Motor neuron (in vitro differentiated cells): Measurements from ENCODE around the gene TNNI2. TPM values are rescaled to one million over a fixed set of nuclear protein-coding genes. Genes with fewer than 3 reads are reported as not detected.

Experiments
- ATAC-seq, 8 experiments: fragments of 200-7000 bp; cut with Tn5 transposase; replicated peaks in 6 of 8; 2 replicates each; pipeline ENCODE4 v1.8.0; 2021; ENCODE audit warnings: mild to moderate bottlenecking in 8 of 8, moderate library complexity in 8 of 8
- H3K27ac ChIP-seq, 2 donors: fragments of 250-450 bp; sonication (Bioruptor Pico); 2 replicates each; pipeline ENCODE4 v1.9.0; 2021; ENCODE audit warnings: antibody characterized with exemption in 2 of 2, mild to moderate bottlenecking in 2 of 2, moderate library complexity in 1 of 2
- H3K4me1 ChIP-seq, 2 donors: fragments of 250-450 bp; sonication (Bioruptor Pico); replicated peaks in 1 of 2; 2 replicates each; pipeline ENCODE4 v1.6.1; 2021; ENCODE audit warnings: antibody characterized with exemption in 2 of 2, mild to moderate bottlenecking in 2 of 2, moderate library complexity in 1 of 2
- H3K4me3 ChIP-seq, 5 donors: fragments of 250-450 bp; sonication (Bioruptor Pico); 2 replicates each; pipeline ENCODE4 v1.9.0; 2021; ENCODE audit warnings: antibody characterized with exemption in 5 of 5, mild to moderate bottlenecking in 5 of 5, moderate library complexity in 4 of 5
- WGBS, 10 experiments: fragments of 450-650 bp; shearing (Covaris generic); methylation state at CpG; one replicate each; pipeline ENCODE4 v1.0.0; 2022; 5-methylcytosine and 5-hydroxymethylcytosine counted together
- in situ Hi-C, 9 experiments: fragments of 400-800 bp; cut with MboI; loops; one replicate each; pipeline ENCODE4 v1.15.0; 2021; ENCODE audit warnings: low sequenced_read_pairs in 9 of 9, low pct_unique_long_range_greater_than_20kb in 2 of 9; ENCODE audit not compliant: unreplicated experiment in 9 of 9
- total RNA-seq, 8 experiments: library from RNA; unstranded; fragments of 300-600 nt; gene quantifications; 2 replicates each; pipeline versions ENCODE4 v1.2.3 to v1.2.4, GENCODE V29; 2022

TNNI2 gene
- total RNA-seq, 8 experiments from 2014 or later = 0.43 TPM; not detected in 7

- no peak for ATAC-seq
- Histone ChIP-seq H3K4me3 (no peak overlapping the region), H3K27ac (no peak overlapping the region), H3K4me1 (no peaks in the 10 kb centered on the region)
- in situ Hi-C loops = loop anchor here in 3 of 9 experiments (25.0 kb wide), 2 partner anchors 112 to 162 kb away; no protein-coding TSS in a partner anchor
- WGBS, 10 experiments = 80 to 100% (median 85%) methylated on average over 1 to 5 of the region's 23 CpGs; no CpG with 5 or more reads in 5 of the 10 experiments
Observed at GRCh38 chr11:1824221-1825038, 14.4 kb upstream of the TNNI2 start.

- ATAC-seq = peak; percentile 44 to 85 (median 80)
- Histone ChIP-seq H3K4me1 (no peaks in the 10 kb centered on the region), H3K4me3 (no peak overlapping the region), H3K27ac (no peak overlapping the region)
- WGBS, 10 experiments = 0 to 80% (median 0%) methylated on average over 1 to 5 of the region's 26 CpGs; no CpG with 5 or more reads in 7 of the 10 experiments
- in situ Hi-C loops = loop anchor here in 1 of 9 experiments (25.0 kb wide), 1 partner anchor 163 kb away; no protein-coding TSS in a partner anchor
Observed at GRCh38 chr11:1825039-1825740, 13.6 kb upstream of the TNNI2 start.

GRCh38 chr11:1825785-1826451, 12.9 kb upstream of the TNNI2 start:
- H3K27ac ChIP-seq = no peak overlapping the region
- whole genome bisulfite sequencing, 10 experiments = 89 to 100% (median 97%) methylated on average over 1 to 11 of the region's 33 CpGs; no CpG with 5 or more reads in 6 of the 10 experiments
- no peak for ATAC-seq
- H3K4me3 ChIP-seq = no peak overlapping the region
- H3K4me1 ChIP-seq = no peaks in the 10 kb centered on the region
- in situ Hi-C loops = loop anchor here in 1 of 9 experiments (25.0 kb wide), 1 partner anchor 164 kb away; no protein-coding TSS in a partner anchor

GRCh38 chr11:1826552-1827094, 12.2 kb upstream of the TNNI2 start:
- Histone ChIP-seq H3K27ac (no peak overlapping the region), H3K4me1 (no peaks in the 10 kb centered on the region), H3K4me3 (no peak overlapping the region)
- ATAC-seq = peak in 3 of 8 experiments; percentile 2 to 84 (median 58)
- 80% methylated on average over 1 of the region's 15 CpGs; no CpG with 5 or more reads in 9 of the 10 experiments for WGBS, 10 experiments
- in situ Hi-C loops = loop anchor here in 1 of 9 experiments (25.0 kb wide), 1 partner anchor 164 kb away; no protein-coding TSS in a partner anchor

GRCh38 chr11:1827095-1827813, 11.5 kb upstream of the TNNI2 start:
- in situ Hi-C loops = loop anchor here in 1 of 9 experiments (25.0 kb wide), 1 partner anchor 165 kb away; no protein-coding TSS in a partner anchor
- H3K27ac ChIP-seq = no peak overlapping the region
- 0 to 96% (median 71%) methylated on average over 2 to 5 of the region's 27 CpGs; no CpG with 5 or more reads in 6 of the 10 experiments for WGBS, 10 experiments
- peak in 6 of 8 experiments; percentile 32 to 78 (median 44) for ATAC-seq
- H3K4me3 ChIP-seq = no peak overlapping the region
- H3K4me1 ChIP-seq = peaks cover 0 to 2% of the 10 kb centered on the region in 2 donors

GRCh38 chr11:1827931-1828330, 10.8 kb upstream of the TNNI2 start:
- H3K4me1 ChIP-seq = peaks cover 0 to 4% of the 10 kb centered on the region in 2 donors
- 17 to 83% (median 60%) methylated on average over 1 to 10 of the region's 19 CpGs; no CpG with 5 or more reads in 4 of the 10 experiments for WGBS, 10 experiments
- no peak for ATAC-seq
- in situ Hi-C loops = loop anchor here in 1 of 9 experiments (25.0 kb wide), 1 partner anchor 166 kb away; no protein-coding TSS in a partner anchor
- H3K27ac ChIP-seq = no peak overlapping the region
- no peak overlapping the region for H3K4me3 ChIP-seq

GRCh38 chr11:1828542-1828941, 10.2 kb upstream of the TNNI2 start:
- Histone ChIP-seq H3K4me3 (no peak overlapping the region), H3K27ac (no peak overlapping the region), H3K4me1 (peaks cover 0 to 4% of the 10 kb centered on the region in 2 donors)
- 32 to 80% (median 67%) methylated on average over 2 to 10 of the region's 12 CpGs; no CpG with 5 or more reads in 5 of the 10 experiments for WGBS, 10 experiments
- in situ Hi-C loops = loop anchor here in 1 of 9 experiments (25.0 kb wide), 1 partner anchor 166 kb away; no protein-coding TSS in a partner anchor
- ATAC-seq = no peak

- in situ Hi-C loops = loop anchor here in 1 of 9 experiments (25.0 kb wide), 1 partner anchor 167 kb away; no protein-coding TSS in a partner anchor
- Histone ChIP-seq H3K27ac (no peak overlapping the region), H3K4me3 (no peak overlapping the region), H3K4me1 (peaks cover 0 to 4% of the 10 kb centered on the region in 2 donors)
- peak in 1 of 8 experiments; percentile 9 for ATAC-seq
- 0 to 83% (median 40%) methylated on average over 1 to 4 of the region's 11 CpGs; no CpG with 5 or more reads in 5 of the 10 experiments for WGBS, 10 experiments
Observed at GRCh38 chr11:1829039-1829820, 9.6 kb upstream of the TNNI2 start.

GRCh38 chr11:1830004-1830321, 8.8 kb upstream of the TNNI2 start:
- Histone ChIP-seq H3K4me1 (peaks cover 0 to 4% of the 10 kb centered on the region in 2 donors), H3K27ac (no peak overlapping the region), H3K4me3 (no peak overlapping the region)
- no CpG with 5 or more reads among the region's 6 CpGs for WGBS, 10 experiments
- no peak for ATAC-seq
- in situ Hi-C loops = loop anchor here in 3 of 9 experiments (10.0 to 25.0 kb wide), 2 partner anchors 135 to 168 kb away; partner anchors contain the start of gene KRTAP5-6 (in 2 of the 3)

GRCh38 chr11:1830322-1831223, 8.2 kb upstream of the TNNI2 start:
- in situ Hi-C loops = loop anchor here in 3 of 9 experiments (10.0 to 25.0 kb wide), 2 partner anchors 136 to 168 kb away; partner anchors contain the start of gene KRTAP5-6 (in 2 of the 3)
- no peak overlapping the region for H3K27ac ChIP-seq
- peak in 1 of 8 experiments; percentile 3 for ATAC-seq
- 0 to 100% (median 66%) methylated on average over 1 to 5 of the region's 33 CpGs; no CpG with 5 or more reads in 6 of the 10 experiments for WGBS, 10 experiments
- H3K4me1 ChIP-seq = peaks cover 0 to 4% of the 10 kb centered on the region in 2 donors
- H3K4me3 ChIP-seq = no peak overlapping the region
